HEK293 (cell line): ENCODE results near the gene ZNF280B.

Experiments
- CTCF ChIA-PET: fragments of 350-600 bp; formaldehyde crosslinking; extraction: SDS; loops from one replicate; lab custom pipeline; 2021; ENCODE audit warnings: antibody characterized with exemption; lab: Yijun Ruan, JAX
- POLR2A ChIA-PET: fragments of 300-600 bp; formaldehyde crosslinking; extraction: SDS; loops from one replicate; lab custom pipeline; 2020; ENCODE audit warnings: antibody characterized with exemption, inconsistent platforms; lab: Yijun Ruan, JAX
- H3K27ac ChIP-seq: fragments of 200-500 bp; sonication (Bioruptor generic); 2 replicates; pipeline ENCODE4 v1.5.1; 2014; ENCODE audit warnings: low read depth, low read length, control low read depth, inconsistent platforms; ENCODE audit errors: extremely low read depth
- H3K36me3 ChIP-seq, 2 experiments: fragments of 200-500 bp in 1 of 2; sonication (Bioruptor generic) in 1 of 2; 1 replicate in 1 of 2; 2 replicates in 1 of 2; pipeline ENCODE4 v1.5.1; 2014 to 2017; ENCODE audit warnings: inconsistent platforms in 2 of 2, low read length in 2 of 2; ENCODE audit not compliant: control insufficient read depth in 2 of 2, insufficient read depth in 1 of 2
- H3K4me1 ChIP-seq: fragments of 200-500 bp; sonication (Bioruptor generic); 2 replicates; pipeline ENCODE4 v1.5.1; 2014; ENCODE audit warnings: mild to moderate bottlenecking, low read length, inconsistent platforms; ENCODE audit not compliant: control insufficient read depth, insufficient read depth
- H3K4me3 ChIP-seq: 2 replicates; pipeline ENCODE4 v1.5.1; 2011; ENCODE audit warnings: low read depth, mild to moderate bottlenecking, control low read depth, low read length, moderate library complexity
- H3K9me3 ChIP-seq: fragments of 200-500 bp; sonication (Bioruptor generic); 2 replicates; pipeline ENCODE4 v1.5.1; 2014; ENCODE audit warnings: low read depth, low read length, inconsistent platforms; ENCODE audit not compliant: control insufficient read depth, insufficient read depth
- GLI2 ChIP-seq: fragments of 450-650 bp; formaldehyde crosslinking; IDR thresholded peaks from 2 replicates; pipeline ENCODE4; 2017; ENCODE audit warnings: missing biosample characterization, missing genetic modification characterization, low read depth, borderline replicate concordance
- GLI4 ChIP-seq: fragments of 450-650 bp; formaldehyde crosslinking; IDR thresholded peaks from 2 replicates; pipeline ENCODE4 v1.5.1; 2016; ENCODE audit warnings: missing biosample characterization, missing genetic modification characterization
- GLIS1 ChIP-seq: fragments of 450-650 bp; formaldehyde crosslinking; IDR thresholded peaks from 2 replicates; pipeline ENCODE4 v1.5.1; 2016; ENCODE audit warnings: missing biosample characterization, missing genetic modification characterization
- GLIS2 ChIP-seq: fragments of 450-650 bp; formaldehyde crosslinking; IDR thresholded peaks from 2 replicates; pipeline ENCODE4 v1.5.1; 2016; ENCODE audit warnings: missing biosample characterization, missing genetic modification characterization
- INSM2 ChIP-seq: fragments of 450-650 bp; formaldehyde crosslinking; IDR thresholded peaks from 2 replicates; pipeline ENCODE4 v1.5.1; 2016; ENCODE audit warnings: missing biosample characterization, missing genetic modification characterization
- KLF10 ChIP-seq: fragments of 450-650 bp; IDR thresholded peaks from 2 replicates; pipeline ENCODE4 v1.5.1; 2018; ENCODE audit warnings: missing biosample characterization, mild to moderate bottlenecking, missing genetic modification characterization
- KLF16 ChIP-seq: fragments of 450-650 bp; formaldehyde crosslinking; IDR thresholded peaks from 2 replicates; pipeline ENCODE4 v1.5.1; 2017; ENCODE audit warnings: missing biosample characterization, missing genetic modification characterization
- MEIS1 ChIP-seq: sonication (generic); formaldehyde crosslinking; IDR thresholded peaks from 2 replicates; pipeline ENCODE4 v1.8.1; 2022; ENCODE audit warnings: missing genetic modification reagents, mild to moderate bottlenecking, borderline replicate concordance
- OSR2 ChIP-seq: fragments of 450-650 bp; formaldehyde crosslinking; IDR thresholded peaks from 2 replicates; pipeline ENCODE4 v1.5.1; 2016; ENCODE audit warnings: missing biosample characterization, missing genetic modification characterization
- OVOL3 ChIP-seq: fragments of 450-650 bp; formaldehyde crosslinking; IDR thresholded peaks from 2 replicates; pipeline ENCODE4 v1.5.1; 2016; ENCODE audit warnings: missing biosample characterization, missing genetic modification characterization
- SETDB1 ChIP-seq: IDR thresholded peaks from one replicate; pipeline ENCODE4 v1.6.1; 2017; ENCODE audit warnings: mild to moderate bottlenecking, low read length, moderate library complexity, mixed read lengths; ENCODE audit not compliant: insufficient read length
- SP3 ChIP-seq: fragments of 450-650 bp; formaldehyde crosslinking; IDR thresholded peaks from 2 replicates; pipeline ENCODE4 v1.5.1; 2016; ENCODE audit warnings: missing biosample characterization, missing genetic modification characterization
- TCF7L2 ChIP-seq: IDR thresholded peaks from 2 replicates; pipeline ENCODE4 v1.6.1; 2011; ENCODE audit warnings: low read depth, mild to moderate bottlenecking, inconsistent platforms, low read length, moderate library complexity, borderline replicate concordance
- TRIM28 ChIP-seq: IDR thresholded peaks from 2 replicates; pipeline ENCODE4 v1.6.1; 2011; ENCODE audit warnings: low read length, control low read depth, borderline replicate concordance
- ZBTB17 ChIP-seq: fragments of 450-650 bp; formaldehyde crosslinking; IDR thresholded peaks from 2 replicates; pipeline ENCODE4 v1.5.1; 2016; ENCODE audit warnings: missing biosample characterization, missing genetic modification characterization
- ZBTB21 ChIP-seq: fragments of 450-650 bp; formaldehyde crosslinking; IDR thresholded peaks from 2 replicates; pipeline ENCODE4 v1.5.1; 2017; ENCODE audit warnings: missing biosample characterization, missing genetic modification characterization
- ZBTB26 ChIP-seq: fragments of 450-650 bp; formaldehyde crosslinking; optimal IDR thresholded peaks from 2 replicates; pipeline ENCODE3; 2016; ENCODE audit warnings: missing biosample characterization, mild to moderate bottlenecking, missing genetic modification characterization
- ZBTB48 ChIP-seq: fragments of 450-650 bp; formaldehyde crosslinking; IDR thresholded peaks from 2 replicates; pipeline ENCODE4 v1.5.1; 2016; ENCODE audit warnings: missing biosample characterization, missing genetic modification characterization
- ZFP69B ChIP-seq: fragments of 450-650 bp; formaldehyde crosslinking; IDR thresholded peaks from 2 replicates; pipeline ENCODE4 v1.5.1; 2016; ENCODE audit warnings: missing biosample characterization, missing genetic modification characterization
- ZNF10 ChIP-seq: fragments of 450-650 bp; formaldehyde crosslinking; IDR thresholded peaks from 2 replicates; pipeline ENCODE4 v1.5.1; 2017; ENCODE audit warnings: missing biosample characterization, missing genetic modification characterization
- ZNF121 ChIP-seq: fragments of 450-650 bp; formaldehyde crosslinking; IDR thresholded peaks from 2 replicates; pipeline ENCODE4 v1.5.1; 2016; ENCODE audit warnings: missing biosample characterization, missing genetic modification characterization
- ZNF132 ChIP-seq: fragments of 450-650 bp; formaldehyde crosslinking; IDR thresholded peaks from 2 replicates; pipeline ENCODE4 v1.5.1; 2017; ENCODE audit warnings: missing biosample characterization, missing genetic modification characterization, borderline replicate concordance
- ZNF155 ChIP-seq: fragments of 450-650 bp; formaldehyde crosslinking; IDR thresholded peaks from 2 replicates; pipeline ENCODE4 v1.5.1; 2016; ENCODE audit warnings: missing biosample characterization, missing genetic modification characterization
- ZNF174 ChIP-seq: fragments of 450-650 bp; formaldehyde crosslinking; IDR thresholded peaks from 2 replicates; pipeline ENCODE4 v1.5.0; 2017; ENCODE audit warnings: missing biosample characterization, mild to moderate bottlenecking, missing genetic modification characterization
- ZNF184 ChIP-seq: fragments of 450-650 bp; IDR thresholded peaks from 2 replicates; pipeline ENCODE4 v1.5.1; 2018; ENCODE audit warnings: missing biosample characterization, mild to moderate bottlenecking, missing genetic modification characterization
- ZNF214 ChIP-seq: fragments of 450-650 bp; formaldehyde crosslinking; IDR thresholded peaks from 2 replicates; pipeline ENCODE4 v1.5.1; 2017; ENCODE audit warnings: missing biosample characterization, mild to moderate bottlenecking, missing genetic modification characterization, borderline replicate concordance
- ZNF558 ChIP-seq: fragments of 450-650 bp; formaldehyde crosslinking; IDR thresholded peaks from 2 replicates; pipeline ENCODE4 v1.5.1; 2016; ENCODE audit warnings: missing biosample characterization, missing genetic modification characterization
- ZNF571 ChIP-seq: fragments of 450-650 bp; formaldehyde crosslinking; IDR thresholded peaks from 2 replicates; pipeline ENCODE4 v1.5.0; 2017; ENCODE audit warnings: missing biosample characterization, missing genetic modification characterization
- ZNF580 ChIP-seq: fragments of 450-650 bp; formaldehyde crosslinking; IDR thresholded peaks from 2 replicates; pipeline ENCODE4 v1.5.1; 2016; ENCODE audit warnings: missing biosample characterization, missing genetic modification characterization
- ZNF660 ChIP-seq: fragments of 450-650 bp; IDR thresholded peaks from 2 replicates; pipeline ENCODE4 v1.5.1; 2018; ENCODE audit warnings: missing biosample characterization, mild to moderate bottlenecking, missing genetic modification characterization
- ZNF692 ChIP-seq: fragments of 450-650 bp; formaldehyde crosslinking; IDR thresholded peaks from 2 replicates; pipeline ENCODE4 v1.5.1; 2016; ENCODE audit warnings: missing biosample characterization, missing genetic modification characterization
- ZNF707 ChIP-seq: fragments of 450-650 bp; formaldehyde crosslinking; IDR thresholded peaks from 2 replicates; pipeline ENCODE4 v1.5.1; 2016; ENCODE audit warnings: missing biosample characterization, missing genetic modification characterization

Gene ZNF280B

GRCh38 chr22:22480940-22481339, 27.6 kb downstream of the ZNF280B start (continued):
- no peak for TF ChIP-seq ZNF707 (tag by site-specific recombination)
- no peak for TF ChIP-seq ZNF184 (tag by site-specific recombination)
- no peak for TF ChIP-seq ZBTB26 (tag by site-specific recombination)
- no peak for TF ChIP-seq OSR2 (tag by site-specific recombination)
- TF ChIP-seq ZNF660 (tag by site-specific recombination), result no peak
- TF ChIP-seq ZNF580, result no peak
- TF ChIP-seq ZNF174, result no peak
- TF ChIP-seq ZNF692 (tag by site-specific recombination), result no peak
- no peak for TF ChIP-seq ZNF155
- no peak for TF ChIP-seq KLF16
- no peak for TF ChIP-seq GLIS2 (tag by site-specific recombination)
- no peak for TF ChIP-seq KLF10 (tag by site-specific recombination)
- TF ChIP-seq, all 188 proteins: peak for 0

- H3K9me3 ChIP-seq, result no peaks in the 10 kb centered on the region
- no peak overlapping the region for H3K27ac ChIP-seq
- H3K4me3 ChIP-seq, result no peak overlapping the region
- H3K4me1 ChIP-seq, result no peaks in the 10 kb centered on the region
- peaks cover 0 to 4% of the 10 kb centered on the region in 2 experiments; a peak in 2 of 3 replicates for H3K36me3 ChIP-seq
- TF ChIP-seq ZNF571 (tag by site-specific recombination) (no peak), ZNF214 (no peak), MEIS1 (no peak), ZNF692 (tag by site-specific recombination) (no peak), ZBTB48 (tag by site-specific recombination) (no peak), ZBTB21 (tag by site-specific recombination) (no peak), SETDB1 (no peak), TRIM28 (no peak), ZNF132 (no peak)
- TF ChIP-seq, all 188 proteins: peak for 0
- POLR2A ChIA-PET, result interaction anchor here (0.9 to 1.0 kb wide), 2 partner anchors 24 to 29 kb away, joined by 3 read pairs; partner anchors contain the start of gene ZNF280B
- CTCF ChIA-PET, result interaction anchor here (1.3 to 12.6 kb wide), 2 partner anchors 16 to 96 kb away, joined by 4 to 87 read pairs; no protein-coding TSS in a partner anchor
Measured at GRCh38 chr22:22479999-22480532, 28.5 kb downstream of the ZNF280B start.

GRCh38 chr22:22479116-22479515, 29.4 kb downstream of the ZNF280B start:
- POLR2A ChIA-PET, result no interaction called here
- no peaks in the 10 kb centered on the region; a peak in 1 of 3 replicates for H3K36me3 ChIP-seq
- H3K27ac ChIP-seq, result no peak overlapping the region
- no peaks in the 10 kb centered on the region for H3K9me3 ChIP-seq
- CTCF ChIA-PET, result interaction anchor here (0.7 to 12.6 kb wide), 6 partner anchors 15 to 480 kb away, joined by 3 to 87 read pairs (median 4); partner anchors contain the start of gene PRAME
- H3K4me3 ChIP-seq, result no peak overlapping the region
- H3K4me1 ChIP-seq, result no peaks in the 10 kb centered on the region
- no peak for TF ChIP-seq ZBTB17 (tag by site-specific recombination)
- TF ChIP-seq GLI2 (tag by site-specific recombination), result no peak
- no peak for TF ChIP-seq INSM2 (tag by site-specific recombination)
- no peak for TF ChIP-seq ZNF558 (tag by site-specific recombination)
- TF ChIP-seq GLIS1, result no peak
- TF ChIP-seq ZNF10, result no peak
- no peak for TF ChIP-seq SP3
- no peak for TF ChIP-seq ZNF121
- no peak for TF ChIP-seq ZFP69B (tag by site-specific recombination)
- no peak for TF ChIP-seq OVOL3 (tag by site-specific recombination)
- no peak for TF ChIP-seq TCF7L2
- no peak for TF ChIP-seq GLI4 (tag by site-specific recombination)
